ENCODE measurements around the gene ANAPC13.

Gene ANAPC13

GRCh38 chr3:134482622-134483021 is 3.2 kb downstream of the ANAPC13 start:
- DNase-seq (ENCODE audit: low read depth in 2 of 2) = no peak

DNA sequence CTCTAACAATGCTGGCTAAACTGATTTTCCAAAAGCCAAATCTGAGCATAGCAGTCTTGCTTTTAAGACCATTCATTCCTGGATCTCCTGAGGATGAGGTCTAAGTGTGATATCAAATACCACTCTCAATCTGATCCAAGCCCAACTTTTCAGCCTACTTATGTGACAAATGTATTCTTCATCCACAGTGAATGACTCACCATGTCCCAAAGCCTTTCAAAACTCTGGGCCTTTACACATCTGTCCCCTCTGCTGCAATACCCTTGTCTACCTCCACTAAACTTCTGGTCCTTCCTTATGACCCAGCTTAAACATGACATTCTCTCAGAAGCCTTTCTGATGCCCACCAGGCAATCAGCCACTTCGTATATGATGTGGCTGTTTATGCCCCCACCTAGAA is 4.6 kb downstream of the ANAPC13 start:
- DNase-seq (ENCODE audit: low read depth in 2 of 2) = no peak

DNA sequence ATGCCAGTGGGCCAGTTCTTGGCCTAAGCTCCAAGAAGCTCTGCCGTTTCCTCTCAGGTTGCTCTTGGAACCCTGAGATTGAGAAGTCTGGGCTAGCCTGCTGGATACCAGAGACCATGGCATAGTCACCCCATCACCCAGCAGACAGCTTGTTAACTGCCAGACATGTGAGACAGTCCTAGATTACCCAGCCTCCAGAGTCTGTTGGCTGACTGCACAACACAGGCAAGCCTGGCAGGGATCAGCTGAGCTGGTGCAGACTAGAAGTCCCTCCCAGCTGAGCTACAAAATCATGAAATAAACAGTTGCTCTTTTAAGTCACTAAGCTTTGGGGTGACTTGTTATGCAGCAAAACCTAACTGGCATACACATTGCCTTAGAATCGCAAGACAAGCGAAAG is 5.2 kb downstream of the ANAPC13 start:
- no peak for DNase-seq (ENCODE audit: low read depth in 2 of 2)

DNA sequence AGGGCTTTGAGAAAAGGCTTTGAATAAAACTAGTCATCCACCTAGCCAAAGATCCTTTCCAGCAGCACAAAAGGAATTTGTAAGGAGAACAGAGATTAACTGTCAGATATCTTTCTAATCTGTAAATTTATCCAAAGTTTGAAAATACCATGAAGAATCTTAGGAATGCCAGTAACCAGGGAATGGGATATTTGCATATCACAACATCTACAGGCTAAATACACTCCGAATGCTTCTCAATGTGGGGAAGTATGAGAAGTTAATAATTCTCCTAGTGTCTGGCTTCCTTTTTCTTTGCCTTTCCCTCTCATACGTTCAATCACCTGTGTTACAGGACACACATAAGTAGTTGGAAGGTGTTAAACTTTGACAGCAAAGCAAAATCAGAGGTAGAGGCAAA is 7.8 kb downstream of the ANAPC13 start:
- no peak for DNase-seq (ENCODE audit: low read depth in 2 of 2)

DNA sequence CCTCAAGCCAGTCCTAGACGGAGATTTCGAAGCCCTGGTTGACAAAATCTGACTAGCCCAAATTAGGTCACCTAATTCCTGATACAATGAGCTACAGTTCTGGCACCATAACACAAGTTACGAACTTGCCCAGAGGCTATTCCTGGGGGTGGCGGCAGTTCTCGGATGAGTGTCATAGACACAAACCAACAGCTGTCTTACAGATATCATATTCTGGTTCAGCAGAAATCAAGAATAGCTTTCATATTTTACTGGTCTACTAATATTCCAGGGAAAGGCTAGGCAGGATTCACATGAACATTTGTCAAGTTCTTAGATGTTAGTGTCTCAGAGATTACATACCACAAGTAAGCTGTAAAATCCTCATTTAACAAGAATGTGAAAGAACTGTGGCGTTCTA is 8.8 kb downstream of the ANAPC13 start:
- DNase-seq (ENCODE audit: low read depth in 2 of 2) = no peak

- no peak for DNase-seq (ENCODE audit: low read depth in 2 of 2)
These were observed 9.5 kb downstream of the ANAPC13 start for GRCh38 chr3:134476306-134476705.

GRCh38 chr3:134474956-134475355 is 10.8 kb downstream of the ANAPC13 start:
- DNase-seq (ENCODE audit: low read depth in 2 of 2) = no peak

GRCh38 chr3:134473868-134474546 is 11.8 kb downstream of the ANAPC13 start:
- peak; percentile 58 to 66 for DNase-seq (ENCODE audit: low read depth in 2 of 2)

DNA sequence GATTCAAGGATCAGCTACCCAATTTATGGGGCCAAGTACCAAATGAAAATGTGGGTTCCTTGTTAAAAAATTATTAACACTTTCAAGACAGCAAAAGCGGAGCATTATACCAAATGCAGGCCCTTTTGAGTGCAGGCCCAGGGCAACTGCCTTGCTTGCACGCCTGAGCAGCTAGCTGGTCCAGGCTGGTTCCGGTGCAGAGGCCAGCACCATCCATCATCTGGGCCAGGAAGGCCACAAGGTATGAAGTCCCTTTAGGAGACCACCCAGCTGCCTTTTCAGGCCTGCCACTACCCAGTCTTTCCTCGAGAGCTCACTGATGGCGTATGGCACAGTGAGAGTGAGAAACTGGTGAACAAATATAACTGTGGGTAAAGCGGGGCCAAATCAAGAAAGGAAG is 13.0 kb downstream of the ANAPC13 start:
- DNase-seq (ENCODE audit: low read depth in 2 of 2) = no peak

- DNase-seq (ENCODE audit: low read depth in 2 of 2) = no peak
These were observed 14.1 kb downstream of the ANAPC13 start for GRCh38 chr3:134471521-134472193.

- DNase-seq (ENCODE audit: low read depth in 2 of 2) = no peak
These were observed 17.3 kb downstream of the ANAPC13 start for GRCh38 chr3:134468519-134468918.

DNA sequence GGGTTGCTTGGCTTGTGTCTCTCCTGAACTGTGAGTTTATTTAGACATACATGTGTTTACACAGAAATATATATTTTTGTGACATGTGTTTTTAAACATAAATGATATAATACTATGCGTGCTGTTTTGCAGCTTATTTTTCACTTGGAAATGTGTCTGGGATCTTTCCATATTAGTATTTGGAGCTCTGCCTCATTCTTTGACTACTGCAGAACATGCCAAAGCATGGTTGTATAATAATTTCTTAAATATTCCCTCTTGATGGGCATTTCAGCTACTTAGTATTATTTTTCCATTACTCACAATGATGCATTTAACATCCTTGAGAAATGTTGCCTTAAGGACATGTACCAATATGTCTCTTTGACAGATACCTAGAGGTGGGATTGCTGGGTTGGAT is 19.5 kb downstream of the ANAPC13 start:
- DNase-seq (ENCODE audit: low read depth in 2 of 2) = no peak

DNA sequence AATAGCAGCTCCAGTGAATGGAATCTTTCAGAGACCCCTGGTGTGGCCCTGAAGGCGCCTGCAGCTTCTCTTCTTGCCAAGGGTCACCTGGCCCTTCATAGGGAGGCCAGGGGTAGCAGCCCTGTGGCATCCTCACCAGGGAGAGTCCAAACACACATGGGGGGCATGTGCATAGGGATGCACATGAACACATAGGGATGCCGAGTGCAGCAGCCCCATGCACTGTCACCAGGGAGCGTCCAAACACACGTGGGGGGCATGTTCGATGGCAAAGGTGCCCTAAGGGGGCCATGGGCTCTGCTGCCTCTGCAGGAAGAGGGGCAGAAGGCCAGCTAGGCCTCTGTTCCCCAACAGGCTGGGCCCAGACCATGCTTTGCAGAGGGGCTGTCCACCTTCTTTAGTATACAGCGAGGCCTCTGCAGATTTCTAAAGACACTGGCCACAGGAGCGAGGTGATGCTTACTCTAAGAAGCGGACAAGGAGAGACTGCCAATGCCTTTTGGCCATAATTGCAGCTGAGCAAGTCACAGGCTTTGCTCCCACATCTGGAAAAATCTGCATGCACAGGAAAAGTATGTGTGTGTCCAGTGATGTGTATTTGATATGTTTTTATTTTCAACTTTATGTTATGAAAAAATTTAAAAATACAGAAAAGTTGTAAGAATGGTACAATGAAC is 21.0 kb downstream of the ANAPC13 start:
- DNase-seq (ENCODE audit: low read depth in 2 of 2) = no peak

GRCh38 chr3:134464064-134464688 is 21.6 kb downstream of the ANAPC13 start:
- peak; percentile 100 for DNase-seq (ENCODE audit: low read depth in 2 of 2)

DNA sequence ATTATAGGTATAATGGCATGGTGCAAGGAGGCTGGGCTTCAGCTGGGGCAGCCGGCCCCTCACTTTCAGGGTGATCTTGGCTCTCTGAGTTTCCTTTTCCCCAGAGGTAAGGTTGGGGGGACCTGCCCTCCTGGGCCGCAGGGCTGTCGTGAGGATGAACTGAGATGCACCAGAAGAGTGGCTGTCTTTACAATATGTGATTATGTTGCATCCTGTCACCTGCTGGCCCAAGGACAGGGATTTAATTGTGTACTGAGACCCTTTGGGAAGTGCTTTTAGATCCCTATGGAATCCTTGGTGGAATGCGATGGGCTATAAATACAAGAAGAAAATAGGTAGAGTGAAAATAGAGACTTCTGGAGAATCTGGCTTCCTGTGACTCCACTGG is 22.1 kb downstream of the ANAPC13 start:
- DNase-seq (ENCODE audit: low read depth in 2 of 2) = no peak

- peak; percentile 82 to 83 for DNase-seq (ENCODE audit: low read depth in 2 of 2)
These were observed 23.3 kb downstream of the ANAPC13 start for GRCh38 chr3:134462331-134462941.

- DNase-seq (ENCODE audit: low read depth in 2 of 2) = peak; percentile 91 to 93
These were observed 24.8 kb downstream of the ANAPC13 start for GRCh38 chr3:134460965-134461364.

- DNase-seq (ENCODE audit: low read depth in 2 of 2) = no peak
These were observed 26.2 kb downstream of the ANAPC13 start for GRCh38 chr3:134459562-134459961.

- no peak for DNase-seq (ENCODE audit: low read depth in 2 of 2)
These were observed 27.3 kb downstream of the ANAPC13 start for GRCh38 chr3:134458406-134458945.

DNA sequence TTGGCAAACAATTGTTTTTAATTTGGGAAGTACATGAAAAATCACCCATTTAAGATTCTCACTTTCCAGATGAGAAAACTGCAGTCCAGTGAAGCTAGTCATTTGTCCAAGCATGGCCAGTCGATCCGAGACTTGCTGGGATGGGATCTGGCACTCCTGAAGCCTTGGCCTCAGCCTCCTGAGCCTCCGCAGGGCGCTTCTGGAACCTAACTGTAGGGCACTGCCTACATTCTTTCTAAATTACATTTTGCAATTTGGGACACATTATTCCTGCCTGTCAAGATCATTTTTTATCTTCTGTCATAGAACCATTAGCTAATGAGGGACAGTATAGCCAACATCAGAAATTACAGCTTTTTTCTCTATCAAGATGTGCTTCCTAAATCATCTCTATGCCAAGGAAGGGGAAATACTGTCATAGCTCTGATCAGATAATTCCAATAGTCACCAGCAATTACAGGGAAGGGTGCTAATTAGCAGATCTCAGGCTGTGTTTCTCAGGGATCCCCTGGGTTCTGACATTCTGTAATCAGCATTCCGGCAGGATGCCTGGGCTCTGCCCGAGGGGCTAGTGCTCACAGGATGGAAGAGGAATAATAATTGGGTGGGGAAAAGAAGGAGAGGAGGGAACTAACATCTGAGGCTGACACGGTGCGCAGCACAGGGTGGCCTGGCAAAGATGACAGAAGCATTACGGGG is 28.3 kb downstream of the ANAPC13 start:
- DNase-seq (ENCODE audit: low read depth in 2 of 2) = no peak

- no peak for DNase-seq (ENCODE audit: low read depth in 2 of 2)
These were observed 32.2 kb downstream of the ANAPC13 start for GRCh38 chr3:134453631-134454030.

Data from fibroblast of skin of left biceps (primary cell).